Measurements from ENCODE around the gene STAP1.

STAP1 gene

DNA sequence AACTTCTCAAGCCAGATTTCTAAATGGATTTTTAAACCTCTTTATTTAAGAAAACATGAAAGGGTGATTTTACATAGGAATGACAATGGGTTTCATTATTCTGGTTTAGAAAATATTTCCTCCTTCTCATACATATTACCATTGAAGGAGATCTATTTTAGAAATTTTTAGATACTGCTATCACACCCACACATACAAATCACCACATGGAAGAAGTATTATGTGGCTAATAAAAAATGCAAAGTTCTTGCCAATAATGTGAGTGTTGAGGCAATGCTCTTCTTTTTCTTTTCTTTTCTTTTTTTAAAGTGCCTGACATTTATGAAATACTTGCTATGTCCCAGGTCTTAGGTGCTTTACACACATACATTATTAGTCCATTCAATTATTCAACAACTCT, 6.8 kb downstream of the STAP1 start:
- no peak for DNase-seq

DNA sequence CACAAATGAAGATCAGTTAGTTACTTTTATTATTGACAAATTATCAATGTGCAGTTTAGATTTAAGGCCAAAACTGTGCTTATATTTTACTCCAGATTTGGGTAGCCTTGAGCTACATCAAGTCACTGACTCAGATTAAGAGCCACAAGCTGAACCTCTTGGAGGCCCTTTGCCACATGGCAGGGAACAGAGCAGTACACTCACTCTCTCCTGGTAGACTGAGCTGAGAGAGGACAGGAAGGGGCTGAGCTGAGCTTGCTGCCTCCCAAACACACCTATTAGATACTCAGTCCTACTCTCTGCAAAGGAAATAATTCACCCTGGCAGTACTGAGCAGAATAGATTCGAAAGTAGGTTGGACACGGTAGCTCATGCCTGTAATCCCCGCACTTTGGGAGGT, 7.8 kb downstream of the STAP1 start:
- no peak for DNase-seq

- DNase-seq = no peak
Observed at GRCh38 chr4:67568820-67569219, 10.3 kb downstream of the STAP1 start.

- no peak for DNase-seq
Observed at GRCh38 chr4:67570537-67570936, 12.0 kb downstream of the STAP1 start.

- DNase-seq = no peak
Observed at GRCh38 chr4:67571975-67572374, 13.4 kb downstream of the STAP1 start.

GRCh38 chr4:67573193-67573592, 14.7 kb downstream of the STAP1 start:
- no peak for DNase-seq

- peak; percentile 5 for DNase-seq
Observed at GRCh38 chr4:67575232-67576058, 16.9 kb downstream of the STAP1 start.

DNA sequence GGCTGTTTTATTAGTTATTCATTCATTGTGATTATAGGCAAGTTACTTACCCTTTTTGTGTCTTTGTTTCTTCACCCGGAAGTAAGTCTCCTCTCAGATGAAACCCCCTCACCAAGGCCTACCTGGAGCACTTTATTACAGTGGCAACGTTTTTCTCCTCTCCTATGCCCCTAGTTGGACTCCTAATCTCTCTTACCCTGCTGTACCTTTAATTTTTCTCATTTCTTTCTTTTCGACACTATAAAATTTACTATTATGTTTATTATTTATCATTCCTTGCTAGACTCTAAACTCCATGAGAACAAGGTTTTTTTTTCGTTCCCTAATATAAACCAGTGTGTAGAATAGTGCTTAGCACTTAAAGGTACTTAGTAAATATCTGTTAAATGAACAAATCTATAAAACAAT, 17.5 kb downstream of the STAP1 start:
- no peak for DNase-seq

DNA sequence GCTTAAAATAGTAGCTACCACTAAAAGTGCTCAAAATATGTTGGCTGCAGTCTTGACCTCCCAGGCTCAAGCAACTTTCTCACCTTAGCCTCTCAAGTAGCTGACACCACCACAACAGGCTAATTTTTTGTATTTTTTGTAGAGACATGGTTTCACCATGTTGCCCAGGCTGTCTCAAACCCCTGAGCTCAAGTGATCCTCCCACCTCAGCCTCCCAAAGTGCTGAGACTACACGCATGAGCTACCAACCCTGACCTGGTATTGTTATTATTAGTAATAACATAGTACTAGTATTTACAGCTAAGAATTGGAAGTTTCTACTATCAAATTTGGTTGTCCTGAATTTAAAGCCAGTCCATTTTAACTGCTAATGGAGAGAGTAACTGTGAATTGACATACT, 18.0 kb downstream of the STAP1 start:
- no peak for DNase-seq

DNA sequence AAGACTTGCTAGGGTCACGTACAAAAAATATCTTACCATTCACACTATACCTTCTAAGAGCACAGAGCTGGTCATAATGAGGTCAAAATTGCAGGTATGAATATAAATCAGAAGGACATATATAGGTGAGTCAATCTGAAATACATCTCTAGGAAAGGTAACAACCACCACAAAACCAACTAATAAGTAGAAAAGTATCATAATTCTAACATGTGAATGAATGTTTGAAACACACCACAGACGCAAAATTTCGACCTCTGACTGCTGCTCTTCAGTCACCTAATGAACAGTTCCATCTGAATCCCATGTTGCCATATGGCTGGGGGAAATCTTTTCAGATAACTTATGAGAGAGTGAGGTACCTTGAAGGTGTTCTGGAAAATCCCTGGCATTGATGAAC, 22.1 kb downstream of the STAP1 start:
- no peak for DNase-seq

- peak; percentile 38 for DNase-seq
Observed at GRCh38 chr4:67581208-67581857, 22.8 kb downstream of the STAP1 start.

DNA sequence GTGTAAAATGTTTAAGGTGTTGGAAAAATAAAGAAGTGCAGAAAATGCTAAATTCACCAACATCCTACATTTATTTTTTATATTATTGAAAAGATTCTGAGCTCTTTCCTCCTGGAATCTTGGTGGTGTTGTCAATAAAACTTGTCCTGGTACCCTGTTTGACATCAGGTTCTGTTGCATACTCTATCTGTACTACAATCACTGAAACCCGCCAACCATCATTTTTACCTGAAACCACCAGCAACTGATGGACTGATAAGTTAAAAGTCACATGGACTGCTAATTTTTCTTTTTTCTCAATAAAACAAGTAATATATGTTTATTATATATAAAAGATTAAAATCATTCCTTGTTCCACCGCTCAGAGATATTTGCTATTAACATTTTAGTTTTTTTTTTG, 23.4 kb downstream of the STAP1 start:
- DNase-seq = peak; percentile 10

- DNase-seq = no peak
Observed at GRCh38 chr4:67584496-67584895, 26.0 kb downstream of the STAP1 start.

DNA sequence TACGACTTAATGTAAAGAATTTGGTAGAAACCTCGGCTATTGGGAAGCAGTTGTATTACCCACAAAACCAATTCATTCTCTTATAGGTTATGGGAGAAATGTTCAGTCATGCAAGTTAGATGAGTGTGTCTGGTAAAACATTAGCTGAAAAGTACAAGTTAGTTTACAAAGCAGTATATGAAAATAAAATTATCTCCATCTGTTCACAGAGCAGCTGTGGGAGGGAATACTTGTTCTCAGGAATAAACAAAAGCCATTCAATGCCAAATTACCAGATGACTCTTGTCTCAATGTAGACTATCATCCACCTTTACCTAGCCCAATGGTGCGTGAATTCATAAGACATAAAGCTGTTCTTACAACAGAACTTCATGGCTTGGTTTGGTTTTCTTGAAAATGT, 28.6 kb downstream of the STAP1 start:
- DNase-seq = no peak

DNA sequence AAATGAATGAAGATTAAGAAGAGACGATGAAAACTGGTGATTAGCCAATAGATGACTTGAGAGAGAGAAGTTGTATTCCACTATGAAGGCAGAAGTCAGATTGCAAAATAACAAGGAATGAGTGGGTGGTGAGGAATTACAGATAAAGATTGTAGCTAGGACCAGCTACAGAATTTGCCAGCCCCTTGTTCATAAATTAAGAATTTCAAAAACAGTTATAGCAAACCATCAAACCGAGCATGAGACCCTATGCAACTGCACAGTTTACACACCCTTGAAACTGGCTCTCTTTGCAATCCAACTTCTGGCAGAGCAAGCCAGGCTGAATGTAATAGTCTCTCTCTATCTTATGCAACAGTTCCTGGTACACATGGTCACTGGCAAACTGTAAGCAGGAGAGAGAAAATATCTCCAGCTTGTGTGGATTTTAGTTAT, 35.2 kb downstream of the STAP1 start:
- DNase-seq = no peak

DNA sequence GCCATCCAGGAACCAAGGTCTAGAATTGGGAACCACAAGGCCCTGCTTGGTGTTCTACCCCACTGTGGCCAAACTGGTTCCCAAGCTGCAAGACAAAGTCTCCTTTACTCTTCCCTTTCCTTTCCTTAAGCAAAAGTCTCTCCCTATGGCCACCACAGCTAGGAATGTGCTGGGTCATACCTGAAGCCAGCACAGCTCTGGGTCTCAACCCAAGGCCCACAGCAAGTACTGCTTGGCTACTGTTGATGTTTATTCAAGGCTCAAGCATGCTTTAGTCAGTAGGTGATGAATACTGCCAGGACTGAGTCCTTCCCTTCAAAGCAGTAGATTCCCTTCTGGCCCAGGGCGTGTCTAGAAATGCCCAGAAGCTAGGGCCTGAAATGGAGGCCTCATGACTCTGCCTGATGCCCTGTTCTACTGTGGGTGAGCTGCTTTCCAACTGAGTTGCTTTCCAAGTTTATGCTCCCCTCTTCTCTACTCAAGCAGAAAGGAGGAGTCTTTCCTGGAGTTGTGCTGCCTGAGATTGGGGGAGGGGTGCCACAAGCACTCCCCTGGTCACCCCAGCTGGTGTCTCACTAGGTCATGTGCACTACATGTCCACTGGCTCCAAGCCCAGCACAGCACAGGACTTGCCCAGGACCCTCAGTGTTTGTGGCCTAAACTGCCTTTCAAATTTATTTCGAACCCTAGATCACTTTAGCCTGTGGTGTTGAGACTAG, 44.9 kb downstream of the STAP1 start:
- DNase-seq = no peak

GRCh38 chr4:67604029-67604381, 45.5 kb downstream of the STAP1 start:
- DNase-seq = no peak

DNA sequence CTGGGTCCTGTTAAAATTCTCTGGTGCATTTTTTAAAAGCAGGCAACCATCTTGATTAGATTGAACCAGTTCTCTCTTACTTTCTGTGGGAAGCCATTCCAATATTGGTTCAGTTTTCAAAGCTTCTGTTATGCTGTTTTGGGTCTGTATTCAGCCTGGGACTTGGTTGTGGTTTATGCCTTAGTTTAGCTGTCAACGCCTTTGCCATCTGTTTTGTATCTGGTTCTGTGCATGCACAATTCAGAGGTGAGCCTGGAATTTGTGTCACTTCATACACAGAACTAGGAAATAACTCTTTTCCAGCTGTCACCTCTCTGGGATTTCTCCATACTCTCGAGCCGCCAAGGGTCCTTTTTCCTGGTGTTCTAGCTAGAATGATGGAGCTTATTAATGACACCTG, 46.2 kb downstream of the STAP1 start:
- no peak for DNase-seq

DNA sequence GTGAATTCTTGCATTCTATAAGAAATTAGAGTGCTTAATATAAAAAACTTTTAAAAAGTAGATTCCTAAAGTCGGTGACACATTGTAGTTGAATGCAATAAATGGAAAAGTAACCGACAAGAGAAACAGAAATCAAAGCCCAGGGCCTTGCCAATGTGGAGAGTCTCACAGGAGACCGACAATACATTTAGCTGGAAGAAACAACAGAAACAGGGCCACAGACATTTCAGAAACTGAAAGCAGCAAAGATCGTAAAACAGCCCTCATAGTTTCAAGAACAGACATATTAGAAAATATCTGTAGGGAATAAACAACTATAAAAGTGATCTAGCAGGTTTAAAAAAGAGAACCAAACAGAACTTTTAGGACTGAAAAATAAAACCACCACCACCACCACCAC, 49.5 kb downstream of the STAP1 start:
- no peak for DNase-seq

DNA sequence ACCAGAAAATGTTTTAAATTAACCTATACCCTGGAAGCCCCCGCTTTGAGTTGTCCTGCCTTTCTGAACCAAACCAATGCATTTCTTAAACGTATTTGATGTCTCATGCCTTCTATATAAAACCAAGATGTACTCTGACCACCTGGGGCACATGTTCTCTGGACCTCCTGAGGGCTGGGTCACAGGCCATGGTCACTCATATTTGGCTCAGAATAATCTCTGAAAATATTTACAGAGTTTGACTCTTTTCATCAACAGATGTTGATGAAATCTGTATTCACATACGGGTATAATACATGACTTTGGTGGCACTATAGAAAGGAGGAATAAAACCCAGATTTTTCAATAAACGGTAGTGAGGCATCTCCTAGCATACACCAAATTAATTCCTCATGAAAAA, 55.7 kb downstream of the STAP1 start:
- DNase-seq = no peak

DNA sequence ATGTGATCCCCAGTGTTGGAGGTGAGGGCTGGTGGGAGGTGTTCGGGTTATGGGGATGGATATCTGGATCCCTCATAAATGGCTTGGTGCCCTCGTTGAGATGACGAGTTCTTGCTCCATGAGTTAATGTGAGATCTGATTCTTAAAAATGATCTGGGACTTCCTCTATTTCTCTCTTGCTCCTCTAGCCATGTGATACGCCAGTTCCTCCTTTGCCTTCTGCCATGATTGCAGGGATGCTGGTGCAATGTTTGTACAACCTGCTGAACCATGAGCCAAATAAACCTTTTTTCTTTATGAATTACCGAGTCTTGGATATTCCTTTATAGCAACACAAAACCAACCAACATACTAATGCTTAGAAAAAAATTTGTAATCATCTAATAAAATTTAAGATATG, 56.6 kb downstream of the STAP1 start:
- DNase-seq = no peak

GRCh38 chr4:67616478-67616877, 58.0 kb downstream of the STAP1 start:
- no peak for DNase-seq

- no peak for DNase-seq
Observed at GRCh38 chr4:67624939-67625338, 66.4 kb downstream of the STAP1 start.

GRCh38 chr4:67632492-67632891, 74.0 kb downstream of the STAP1 start:
- DNase-seq = no peak

Measured in CD4-positive, alpha-beta T cell treated with Interleukin-10 for 1 hour (primary cell).